Smooth muscle cell (in vitro differentiated cells): ENCODE measurements around the gene GMCL1. TPM values are rescaled to one million over a fixed set of nuclear protein-coding genes. Genes with fewer than 3 reads are reported as not detected.
A peak's percentile ranks its signal among the peaks of the same experiment; 100 is the strongest.

ENCODE experiments used
- DNase-seq: peaks from one replicate; lab custom pipeline; 2025; ENCODE audit not compliant: unreplicated experiment; lab: John Stamatoyannopoulos, UW
- H2AFZ ChIP-seq: fragments of 200-600 bp; sonication (generic); 2 replicates; pipeline ENCODE4 v1.6.0; 2016; ENCODE audit warnings: antibody characterized with exemption, low read depth, mild to moderate bottlenecking
- H3F3A ChIP-seq: fragments of 200-600 bp; sonication (generic); 2 replicates; pipeline ENCODE4 v1.6.0; 2017; ENCODE audit warnings: antibody characterized with exemption, low read depth
- H3K27ac ChIP-seq: fragments of 200-600 bp; sonication (generic); 2 replicates; pipeline ENCODE4 v1.5.1; 2016; ENCODE audit warnings: low read depth, mild to moderate bottlenecking
- H3K27me3 ChIP-seq: fragments of 200-600 bp; sonication (generic); 2 replicates; pipeline ENCODE4 v1.6.1; 2016; ENCODE audit warnings: low read depth, mild to moderate bottlenecking
- H3K36me3 ChIP-seq: fragments of 200-600 bp; sonication (generic); 2 replicates; pipeline ENCODE4 v1.5.1; 2016; ENCODE audit warnings: low read depth
- H3K4me1 ChIP-seq: fragments of 200-600 bp; sonication (generic); 2 replicates; pipeline ENCODE4 v1.5.1; 2016; ENCODE audit warnings: low read depth
- H3K4me2 ChIP-seq: fragments of 200-600 bp; sonication (generic); 2 replicates; pipeline ENCODE4 v1.6.0; 2016; ENCODE audit warnings: mild to moderate bottlenecking
- H3K4me3 ChIP-seq: fragments of 200-600 bp; sonication (generic); 2 replicates; pipeline ENCODE4 v1.5.1; 2016; ENCODE audit warnings: mild to moderate bottlenecking
- H3K79me2 ChIP-seq: fragments of 200-600 bp; sonication (generic); 2 replicates; pipeline ENCODE4 v1.6.0; 2016; ENCODE audit warnings: low read depth, mild to moderate bottlenecking
- H3K9ac ChIP-seq: fragments of 200-600 bp; sonication (generic); 2 replicates; pipeline ENCODE4 v1.6.0; 2016; ENCODE audit warnings: low read depth
- H3K9me3 ChIP-seq: fragments of 200-600 bp; sonication (generic); replicated peaks from 2 replicates; pipeline ENCODE4 v1.5.1; 2016; ENCODE audit warnings: low read depth
- H4K20me1 ChIP-seq: fragments of 200-600 bp; sonication (generic); 2 replicates; pipeline ENCODE4 v1.6.0; 2016; ENCODE audit warnings: low read depth
- CTCF ChIP-seq: fragments of 200-600 bp; sonication (generic); IDR thresholded peaks from 2 replicates; pipeline ENCODE4 v1.5.1; 2017; ENCODE audit warnings: borderline replicate concordance, mild to moderate bottlenecking, antibody characterized with exemption; ENCODE audit not compliant: insufficient read depth, poor library complexity, severe bottlenecking
- WGBS: methylation state at CpG from one replicate; pipeline ENCODE4 v1.1.7; 2016; ENCODE audit warnings: low lambda C conversion rate; 5-methylcytosine and 5-hydroxymethylcytosine counted together
- polyA plus RNA-seq: library from polyadenylated mRNA; unstranded; fragments of >200 nt; fragmentation: Nextera tagmentation; extraction: Ambion mirVana; gene quantifications from 2 replicates; pipeline ENCODE4 v1.2.1, GENCODE V29; 2016
- total RNA-seq: library from RNA; depleted of rRNA; stranded (reverse); fragments of >200 nt; gene quantifications from 2 replicates; pipeline ENCODE4 v1.2.3, GENCODE V29; 2014

The GMCL1 gene
- total and polyA plus RNA-seq, 2 experiments from 2014 or later = 10.4 to 10.6 TPM

- DNase-seq = no peak
- no peaks in the 10 kb centered on the region for H3K4me1 ChIP-seq
Measured at GRCh38 chr2:69784228-69784627, 45.2 kb upstream of the GMCL1 start.

GRCh38 chr2:69785358-69785757 lies 44.1 kb upstream of the GMCL1 start:
- Histone ChIP-seq H3F3A (peaks cover 3% of the 10 kb centered on the region), H3K27ac (no peak overlapping the region), H4K20me1 (no peaks in the 10 kb centered on the region), H3K4me2 (no peak overlapping the region), H3K4me3 (no peak overlapping the region), H3K36me3 (no peaks in the 10 kb centered on the region), H3K9ac (no peak overlapping the region), H3K79me2 (no peaks in the 10 kb centered on the region), H3K27me3 (no peaks in the 10 kb centered on the region), H3K9me3 (no peaks in the 10 kb centered on the region), H3K4me1 (peaks cover 11% of the 10 kb centered on the region), H2AFZ (no peak overlapping the region)
- TF ChIP-seq CTCF = no peak
- no peak for DNase-seq
- 92% methylated on average over 2 of the region's 2 CpGs for WGBS

More at GRCh38 chr2:69784228-69784627, 45.2 kb upstream of the GMCL1 start:
- Histone ChIP-seq H3K27ac (no peak overlapping the region), H2AFZ (no peak overlapping the region), H3K4me3 (no peak overlapping the region), H3K4me2 (no peak overlapping the region), H3K36me3 (no peaks in the 10 kb centered on the region), H3K9ac (no peak overlapping the region), H4K20me1 (no peaks in the 10 kb centered on the region), H3F3A (no peaks in the 10 kb centered on the region), H3K79me2 (no peaks in the 10 kb centered on the region), H3K9me3 (no peaks in the 10 kb centered on the region), H3K27me3 (no peaks in the 10 kb centered on the region)
- no peak for TF ChIP-seq CTCF
- WGBS = 97% methylated on average over 5 of the region's 5 CpGs

- Histone ChIP-seq H3K4me3 (no peak overlapping the region), H3K9ac (no peak overlapping the region), H3K4me1 (peaks cover 19% of the 10 kb centered on the region), H3K27me3 (no peaks in the 10 kb centered on the region), H2AFZ (no peak overlapping the region), H3K79me2 (no peaks in the 10 kb centered on the region), H3K27ac (no peak overlapping the region), H3K9me3 (no peaks in the 10 kb centered on the region), H3K4me2 (no peak overlapping the region), H4K20me1 (no peaks in the 10 kb centered on the region), H3K36me3 (no peaks in the 10 kb centered on the region), H3F3A (peaks cover 10% of the 10 kb centered on the region)
- 59% methylated on average over 4 of the region's 4 CpGs for WGBS
- no peak for DNase-seq
- no peak for TF ChIP-seq CTCF
Measured at GRCh38 chr2:69786052-69786560, 43.4 kb upstream of the GMCL1 start.

- H3K4me2 ChIP-seq = peak overlapping the region; percentile 74
- 20% methylated on average over 7 of the region's 7 CpGs for WGBS
- H3K36me3 ChIP-seq = no peaks in the 10 kb centered on the region
- no peak overlapping the region for H3K4me3 ChIP-seq
- peaks cover 11% of the 10 kb centered on the region for H3F3A ChIP-seq
- no peaks in the 10 kb centered on the region for H3K79me2 ChIP-seq
- H3K9ac ChIP-seq = peak overlapping the region; percentile 93
- no peaks in the 10 kb centered on the region for H4K20me1 ChIP-seq
- H3K27ac ChIP-seq = peak overlapping the region; percentile 99
- no peak for DNase-seq
- TF ChIP-seq CTCF = no peak
- H3K4me1 ChIP-seq = peaks cover 26% of the 10 kb centered on the region
- H3K27me3 ChIP-seq = no peaks in the 10 kb centered on the region
- H2AFZ ChIP-seq = peak overlapping the region; percentile 49
- no peaks in the 10 kb centered on the region for H3K9me3 ChIP-seq
Measured at GRCh38 chr2:69789175-69789721, 40.2 kb upstream of the GMCL1 start.
